Measurements from ENCODE around the gene STOML1.

DNA sequence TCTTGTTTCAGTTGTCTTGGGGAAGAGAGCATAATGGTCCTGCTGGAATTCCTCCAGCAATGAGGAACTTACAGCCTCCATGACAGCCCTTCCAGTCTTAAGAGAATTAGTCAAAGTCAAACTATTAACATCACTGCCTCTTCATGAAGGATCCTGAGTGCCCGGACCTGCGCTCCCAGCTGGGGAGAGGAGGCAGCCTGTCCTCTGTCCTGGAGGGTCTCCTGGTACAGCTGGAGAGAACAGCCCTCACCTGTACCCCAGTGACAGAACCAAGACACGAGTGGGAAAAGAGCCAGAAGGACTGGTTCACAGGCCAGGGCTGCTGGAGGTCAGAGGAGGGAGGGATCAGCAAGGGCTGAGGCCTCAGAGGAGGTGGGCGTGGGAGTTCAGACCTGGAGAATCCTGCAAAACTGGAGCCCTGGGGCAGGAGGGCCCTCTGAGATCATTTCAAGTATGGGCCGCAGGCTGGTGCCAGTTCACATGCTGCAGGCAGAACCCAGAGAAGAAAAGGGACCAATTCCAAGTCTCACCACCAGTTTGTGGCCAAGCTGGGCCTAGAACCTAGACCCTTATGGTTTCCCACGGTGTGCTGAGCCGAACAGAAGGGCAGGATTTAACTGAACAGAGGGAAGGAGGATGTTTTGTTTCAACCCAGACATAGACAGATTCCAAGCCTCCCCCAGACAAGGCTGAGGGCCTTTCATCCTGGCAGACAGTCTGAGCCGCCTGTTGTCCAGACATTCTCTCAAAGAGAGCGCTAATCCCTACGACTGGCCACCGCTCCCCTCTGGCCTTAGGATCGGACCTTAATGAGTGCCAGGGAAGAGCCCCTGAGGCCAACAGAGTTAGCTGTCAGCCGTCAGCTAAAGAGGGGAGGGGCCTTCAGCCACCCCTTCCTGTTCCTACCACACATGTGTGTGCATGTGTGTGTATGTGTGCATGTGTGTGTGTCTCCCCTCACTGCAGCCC, 47.6 kb downstream of the STOML1 start:
- TF ChIP-seq, protein P1, sequence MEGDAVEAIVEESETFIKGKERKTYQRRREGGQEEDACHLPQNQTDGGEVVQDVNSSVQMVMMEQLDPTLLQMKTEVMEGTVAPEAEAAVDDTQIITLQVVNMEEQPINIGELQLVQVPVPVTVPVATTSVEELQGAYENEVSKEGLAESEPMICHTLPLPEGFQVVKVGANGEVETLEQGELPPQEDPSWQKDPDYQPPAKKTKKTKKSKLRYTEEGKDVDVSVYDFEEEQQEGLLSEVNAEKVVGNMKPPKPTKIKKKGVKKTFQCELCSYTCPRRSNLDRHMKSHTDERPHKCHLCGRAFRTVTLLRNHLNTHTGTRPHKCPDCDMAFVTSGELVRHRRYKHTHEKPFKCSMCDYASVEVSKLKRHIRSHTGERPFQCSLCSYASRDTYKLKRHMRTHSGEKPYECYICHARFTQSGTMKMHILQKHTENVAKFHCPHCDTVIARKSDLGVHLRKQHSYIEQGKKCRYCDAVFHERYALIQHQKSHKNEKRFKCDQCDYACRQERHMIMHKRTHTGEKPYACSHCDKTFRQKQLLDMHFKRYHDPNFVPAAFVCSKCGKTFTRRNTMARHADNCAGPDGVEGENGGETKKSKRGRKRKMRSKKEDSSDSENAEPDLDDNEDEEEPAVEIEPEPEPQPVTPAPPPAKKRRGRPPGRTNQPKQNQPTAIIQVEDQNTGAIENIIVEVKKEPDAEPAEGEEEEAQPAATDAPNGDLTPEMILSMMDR (optimal IDR thresholded peaks at IDR 0.05 in 1 of 3, IDR thresholded peaks at IDR 0.05 in 1 of 3, conservative IDR thresholded peaks at IDR 0.05 in 1 of 3; ENCODE audit: extremely low read depth in 1 of 3, insufficient read depth in 2 of 3, low read length in 3 of 3) = no peak
- TF ChIP-seq EZH2 (IDR thresholded peaks at IDR 0.05; ENCODE audit: low read length) = no peak
